Endodermal cell (in vitro differentiated cells): ENCODE measurements around the gene SCN3B. TPM values are rescaled to one million over a fixed set of nuclear protein-coding genes. Genes with fewer than 3 reads are reported as not detected.

ENCODE experiments used
- DNase-seq: peaks from one replicate; pipeline ENCODE4 v3.0.0-alpha.2; 2017
- H3K27ac ChIP-seq: 2 replicates; pipeline ENCODE4 v1.5.1; 2013; ENCODE audit warnings: mild to moderate bottlenecking, low read depth, low read length, moderate library complexity
- H3K27me3 ChIP-seq: 2 replicates; pipeline ENCODE4 v1.6.1; 2013; ENCODE audit warnings: mild to moderate bottlenecking, low read length, moderate library complexity; ENCODE audit not compliant: insufficient read depth, control insufficient read depth, poor library complexity, severe bottlenecking
- H3K36me3 ChIP-seq: 2 replicates; pipeline ENCODE4 v1.7.0; 2013; ENCODE audit warnings: mild to moderate bottlenecking, low read length, moderate library complexity; ENCODE audit not compliant: control insufficient read depth, insufficient read depth
- H3K4me1 ChIP-seq: one replicate; pipeline ENCODE4 v1.7.0; 2013; ENCODE audit warnings: low read length; ENCODE audit not compliant: control insufficient read depth, insufficient read depth
- H3K4me3 ChIP-seq: 2 replicates; pipeline ENCODE4 v1.5.1; 2013; ENCODE audit warnings: mild to moderate bottlenecking, low read length, moderate library complexity
- H3K9ac ChIP-seq: 2 replicates; pipeline ENCODE4 v1.6.1; 2013; ENCODE audit warnings: mild to moderate bottlenecking, low read length, moderate library complexity; ENCODE audit not compliant: poor library complexity, severe bottlenecking; ENCODE audit errors: extremely low read depth
- H3K9me3 ChIP-seq: 2 replicates; pipeline ENCODE4 v1.6.1; 2013; ENCODE audit warnings: mild to moderate bottlenecking, low read length, moderate library complexity; ENCODE audit not compliant: control insufficient read depth
- H3K27ac Mint-ChIP-seq: 2 replicates; pipeline ENCODE4 v1.8.0; 2020; ENCODE audit warnings: mixed read lengths
- H3K27me3 Mint-ChIP-seq: 2 replicates; pipeline ENCODE4 v1.8.0; 2021; ENCODE audit warnings: mild to moderate bottlenecking, mixed read lengths; ENCODE audit not compliant: insufficient read depth
- H3K36me3 Mint-ChIP-seq: 2 replicates; pipeline ENCODE4 v1.8.0; 2020; ENCODE audit warnings: low read depth, mixed read lengths
- H3K4me1 Mint-ChIP-seq: 2 replicates; pipeline ENCODE4 v1.8.0; 2020; ENCODE audit warnings: mixed read lengths
- H3K4me3 Mint-ChIP-seq: 2 replicates; pipeline ENCODE4 v1.8.0; 2020; ENCODE audit warnings: mild to moderate bottlenecking, moderate library complexity, mixed read lengths
- H3K9me3 Mint-ChIP-seq: 2 replicates; pipeline ENCODE4 v1.8.0; 2020; ENCODE audit warnings: mild to moderate bottlenecking, mixed read lengths
- WGBS, 2 experiments: methylation state at CpG; one replicate each; pipeline versions ENCODE4 v1.1.5 to v1.1.7; 2013; ENCODE audit warnings: missing lambda C conversion rate in 2 of 2, mixed read lengths in 1 of 2; ENCODE audit not compliant: insufficient coverage in 1 of 2, insufficient read length in 1 of 2; 5-methylcytosine and 5-hydroxymethylcytosine counted together
- total RNA-seq, 2 donors: library from RNA; stranded (reverse); fragmentation: NEBNext Ultra II Directional in 1 of 2; extraction: Animal tissue kit (Norgen Biotek cat#: 25700) in 1 of 2; gene quantifications; 2 replicates in 1 of 2; 3 replicates in 1 of 2; pipeline ENCODE4 v1.2.1, GENCODE V29; 2021
- TF ChIP-seq, protein P1 (sequence below): fragments of 200-600 bp; sonication (generic); conservative IDR thresholded peaks from 2 replicates; pipeline ENCODE4 v1.5.0; 2021; ENCODE audit warnings: antibody characterized with exemption, mild to moderate bottlenecking

Gene SCN3B
- total RNA-seq, 2 donors from 2014 or later = 0.51 to 0.90 TPM

GRCh38 chr11:123611698-123612097 lies 42.7 kb downstream of the SCN3B start:
- Histone ChIP-seq H3K36me3 (peaks cover 93% of the 10 kb centered on the region), H3K27ac (no peak overlapping the region), H3K4me1 (no peaks in the 10 kb centered on the region), H3K9me3 (no peaks in the 10 kb centered on the region), H3K27me3 (no peaks in the 10 kb centered on the region), H3K4me3 (no peak overlapping the region), H3K9ac (no peak overlapping the region)
- H3K4me3 Mint-ChIP-seq = no peak overlapping the region
- DNase-seq = peak; percentile 55
- peaks cover 5% of the 10 kb centered on the region for H3K4me1 Mint-ChIP-seq
- 80 to 85% methylated on average over 2 to 4 of the region's 4 CpGs for WGBS, 2 experiments
- TF ChIP-seq, protein P1, sequence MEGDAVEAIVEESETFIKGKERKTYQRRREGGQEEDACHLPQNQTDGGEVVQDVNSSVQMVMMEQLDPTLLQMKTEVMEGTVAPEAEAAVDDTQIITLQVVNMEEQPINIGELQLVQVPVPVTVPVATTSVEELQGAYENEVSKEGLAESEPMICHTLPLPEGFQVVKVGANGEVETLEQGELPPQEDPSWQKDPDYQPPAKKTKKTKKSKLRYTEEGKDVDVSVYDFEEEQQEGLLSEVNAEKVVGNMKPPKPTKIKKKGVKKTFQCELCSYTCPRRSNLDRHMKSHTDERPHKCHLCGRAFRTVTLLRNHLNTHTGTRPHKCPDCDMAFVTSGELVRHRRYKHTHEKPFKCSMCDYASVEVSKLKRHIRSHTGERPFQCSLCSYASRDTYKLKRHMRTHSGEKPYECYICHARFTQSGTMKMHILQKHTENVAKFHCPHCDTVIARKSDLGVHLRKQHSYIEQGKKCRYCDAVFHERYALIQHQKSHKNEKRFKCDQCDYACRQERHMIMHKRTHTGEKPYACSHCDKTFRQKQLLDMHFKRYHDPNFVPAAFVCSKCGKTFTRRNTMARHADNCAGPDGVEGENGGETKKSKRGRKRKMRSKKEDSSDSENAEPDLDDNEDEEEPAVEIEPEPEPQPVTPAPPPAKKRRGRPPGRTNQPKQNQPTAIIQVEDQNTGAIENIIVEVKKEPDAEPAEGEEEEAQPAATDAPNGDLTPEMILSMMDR = peak; percentile 33
- H3K9me3 Mint-ChIP-seq = no peaks in the 10 kb centered on the region
- peaks cover 63% of the 10 kb centered on the region for H3K36me3 Mint-ChIP-seq
- no peak overlapping the region for H3K27ac Mint-ChIP-seq
- H3K27me3 Mint-ChIP-seq = peaks cover 2% of the 10 kb centered on the region

DNA sequence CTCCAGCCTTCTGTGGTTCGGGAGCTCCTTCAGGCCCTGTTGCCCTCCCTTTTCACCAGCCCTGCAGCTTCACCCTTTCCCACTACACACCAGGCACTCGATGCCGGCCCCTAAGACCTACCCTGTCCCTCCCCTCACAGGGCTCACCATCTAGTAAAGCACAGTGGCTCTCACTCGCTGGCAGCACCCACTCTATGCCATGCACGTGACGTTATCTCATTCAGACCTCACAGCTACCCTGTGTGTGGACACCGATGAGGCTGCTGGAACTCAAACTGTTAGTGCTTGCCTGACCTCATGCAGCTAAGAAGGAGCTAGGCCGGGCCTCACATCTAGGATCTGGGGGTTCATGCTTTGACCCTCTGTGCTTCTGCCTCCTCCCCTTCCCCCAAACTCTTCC lies 45.5 kb downstream of the SCN3B start:
- Histone ChIP-seq H3K27ac (no peak overlapping the region), H3K27me3 (no peaks in the 10 kb centered on the region), H3K9ac (no peak overlapping the region), H3K4me1 (no peaks in the 10 kb centered on the region), H3K4me3 (no peak overlapping the region), H3K9me3 (no peaks in the 10 kb centered on the region), H3K36me3 (peaks cover 97% of the 10 kb centered on the region)
- H3K9me3 Mint-ChIP-seq = no peaks in the 10 kb centered on the region
- H3K27ac Mint-ChIP-seq = no peak overlapping the region
- no peak for DNase-seq
- TF ChIP-seq, protein P1 = no peak
- peaks cover 6% of the 10 kb centered on the region for H3K4me1 Mint-ChIP-seq
- WGBS, 2 experiments = 87 to 94% methylated on average over 5 to 8 of the region's 8 CpGs
- peaks cover 64% of the 10 kb centered on the region for H3K36me3 Mint-ChIP-seq
- peaks cover 2% of the 10 kb centered on the region for H3K27me3 Mint-ChIP-seq
- no peak overlapping the region for H3K4me3 Mint-ChIP-seq

DNA sequence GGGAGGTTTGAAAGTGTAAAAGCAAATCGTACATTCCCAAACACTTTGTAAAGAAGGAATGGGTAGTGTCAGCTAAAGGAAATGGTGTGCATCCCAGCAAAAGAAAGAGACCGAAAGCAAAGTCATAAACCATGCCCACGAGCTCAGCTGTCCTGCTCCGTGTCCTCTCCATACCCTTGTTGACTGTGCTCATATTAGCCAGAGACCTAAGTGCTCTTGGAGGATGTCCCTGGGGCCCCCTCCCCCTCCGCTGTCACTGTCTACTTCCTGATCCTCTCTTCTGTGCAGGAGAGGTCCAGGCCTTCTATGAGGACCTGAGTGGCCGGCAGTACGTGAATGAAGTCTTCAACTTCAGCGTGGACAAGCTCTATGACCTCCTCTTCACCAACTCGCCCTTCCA lies 46.1 kb downstream of the SCN3B start:
- no peak for DNase-seq
- H3K9ac ChIP-seq = no peak overlapping the region
- peaks cover 62% of the 10 kb centered on the region for H3K36me3 Mint-ChIP-seq
- H3K36me3 ChIP-seq = peaks cover 97% of the 10 kb centered on the region
- H3K4me1 Mint-ChIP-seq = peaks cover 6% of the 10 kb centered on the region
- no peak overlapping the region for H3K4me3 Mint-ChIP-seq
- H3K4me3 ChIP-seq = no peak overlapping the region
- no peaks in the 10 kb centered on the region for H3K27me3 ChIP-seq
- H3K9me3 ChIP-seq = no peaks in the 10 kb centered on the region
- H3K4me1 ChIP-seq = no peaks in the 10 kb centered on the region
- H3K27ac Mint-ChIP-seq = no peak overlapping the region
- TF ChIP-seq, protein P1 = no peak
- no peaks in the 10 kb centered on the region for H3K9me3 Mint-ChIP-seq
- H3K27me3 Mint-ChIP-seq = peaks cover 2% of the 10 kb centered on the region
- 94 to 96% methylated on average over 8 to 9 of the region's 9 CpGs for WGBS, 2 experiments
- no peak overlapping the region for H3K27ac ChIP-seq
